ENCODE results near the gene PSMC3. TPM values are rescaled to one million over a fixed set of nuclear protein-coding genes. Genes with fewer than 3 reads are reported as not detected.

PSMC3 gene
- polyA plus RNA-seq, 3 donors, result 44.1 to 97.4 (median 89.5) TPM

DNA sequence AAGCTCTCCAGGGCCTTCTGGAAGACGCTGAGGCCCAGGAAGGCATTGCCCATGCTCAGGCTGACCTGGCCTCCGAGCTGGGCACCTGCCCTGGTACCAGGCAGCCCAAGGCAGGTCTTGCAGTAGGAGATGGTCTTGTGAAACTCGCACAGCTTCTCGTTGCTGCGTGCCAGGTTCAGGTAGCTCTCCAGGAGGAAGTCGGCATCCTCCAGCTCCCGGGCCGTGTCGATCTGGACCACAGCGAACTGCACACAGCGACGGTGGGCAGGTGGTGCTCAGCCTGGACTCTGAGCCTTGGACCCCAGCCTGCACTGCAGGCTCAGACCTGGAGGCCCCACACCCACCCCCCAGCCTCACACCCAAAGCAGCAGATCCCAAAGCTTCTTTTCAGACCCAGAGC lies 21.7 kb upstream of the PSMC3 start:
- Histone ChIP-seq H3K27me3 (ENCODE audit: control insufficient read depth in 2 of 2, insufficient read depth in 2 of 2, low read length in 2 of 2) (no peaks in the 10 kb centered on the region), H3K4me2 (replicated peaks; ENCODE audit: extremely low read depth, low read length, poor library complexity, severe bottlenecking) (no peak overlapping the region), H3K9me3 (replicated peaks in 1 of 2; ENCODE audit: control insufficient read depth in 1 of 2, insufficient read depth in 1 of 2, low read length in 2 of 2) (no peaks in the 10 kb centered on the region), H2AFZ (ENCODE audit: insufficient read depth, low read depth, low read length, poor library complexity, severe bottlenecking) (no peak overlapping the region), H3K79me2 (ENCODE audit: insufficient read depth, low read length) (no peaks in the 10 kb centered on the region), H3K4me1 (ENCODE audit: control insufficient read depth in 1 of 2, insufficient read depth in 2 of 2, low read length in 2 of 2) (no peaks in the 10 kb centered on the region), H3K4me3 (replicated peaks in 1 of 3; ENCODE audit: low read depth in 2 of 3, low read length in 3 of 3) (no peak overlapping the region), H3K27ac (ENCODE audit: low read depth in 1 of 2, low read length in 2 of 2) (no peak overlapping the region), H3K9ac (ENCODE audit: insufficient read depth, low read length, poor library complexity, severe bottlenecking) (no peak overlapping the region), H4K20me1 (ENCODE audit: insufficient read depth, low read length) (no peaks in the 10 kb centered on the region), H3K36me3 (replicated peaks in 1 of 2; ENCODE audit: control insufficient read depth in 1 of 2, insufficient read depth in 2 of 2, low read length in 2 of 2) (no peaks in the 10 kb centered on the region)
- H3K27me3 Mint-ChIP-seq (ENCODE audit: low read depth in 3 of 3), result peaks cover 0 to 2% (median 0%) of the 10 kb centered on the region in 3 donors
- no peaks in the 10 kb centered on the region for H3K36me3 Mint-ChIP-seq
- no peak for TF ChIP-seq CTCF (IDR thresholded peaks at IDR 0.05)
- peaks cover 0 to 1% (median 0%) of the 10 kb centered on the region in 7 donors for H3K9me3 Mint-ChIP-seq
- WGBS (ENCODE audit: insufficient coverage), result 92% methylated on average over 12 of the region's 12 CpGs
- no peak overlapping the region for H3K4me3 Mint-ChIP-seq
- intact Hi-C loops (cut with micrococcal nuclease), result no loop called here
- no peaks in the 10 kb centered on the region for H3K4me1 Mint-ChIP-seq
- DNase-seq, result no peak
- H3K27ac Mint-ChIP-seq, result no peak overlapping the region

GRCh38 chr11:47446833-47447232 lies 20.6 kb upstream of the PSMC3 start:
- Histone ChIP-seq H3K36me3 (replicated peaks in 1 of 2; ENCODE audit: control insufficient read depth in 1 of 2, insufficient read depth in 2 of 2, low read length in 2 of 2) (no peaks in the 10 kb centered on the region), H3K27ac (ENCODE audit: low read depth in 1 of 2, low read length in 2 of 2) (no peak overlapping the region), H3K9me3 (replicated peaks in 1 of 2; ENCODE audit: control insufficient read depth in 1 of 2, insufficient read depth in 1 of 2, low read length in 2 of 2) (no peaks in the 10 kb centered on the region), H3K4me3 (replicated peaks in 1 of 3; ENCODE audit: low read depth in 2 of 3, low read length in 3 of 3) (no peak overlapping the region), H3K4me2 (replicated peaks; ENCODE audit: extremely low read depth, low read length, poor library complexity, severe bottlenecking) (no peak overlapping the region), H3K4me1 (ENCODE audit: control insufficient read depth in 1 of 2, insufficient read depth in 2 of 2, low read length in 2 of 2) (no peaks in the 10 kb centered on the region), H3K9ac (ENCODE audit: insufficient read depth, low read length, poor library complexity, severe bottlenecking) (no peak overlapping the region), H3K27me3 (ENCODE audit: control insufficient read depth in 2 of 2, insufficient read depth in 2 of 2, low read length in 2 of 2) (no peaks in the 10 kb centered on the region), H4K20me1 (ENCODE audit: insufficient read depth, low read length) (no peaks in the 10 kb centered on the region), H2AFZ (ENCODE audit: insufficient read depth, low read depth, low read length, poor library complexity, severe bottlenecking) (no peak overlapping the region), H3K79me2 (ENCODE audit: insufficient read depth, low read length) (no peaks in the 10 kb centered on the region)
- TF ChIP-seq CTCF (IDR thresholded peaks at IDR 0.05), result no peak
- H3K36me3 Mint-ChIP-seq, result no peaks in the 10 kb centered on the region
- peaks cover 0 to 2% (median 0%) of the 10 kb centered on the region in 3 donors for H3K27me3 Mint-ChIP-seq (ENCODE audit: low read depth in 3 of 3)
- H3K4me3 Mint-ChIP-seq, result no peak overlapping the region
- intact Hi-C loops (cut with micrococcal nuclease), result no loop called here
- 97% methylated on average over 9 of the region's 9 CpGs for WGBS (ENCODE audit: insufficient coverage)
- no peak overlapping the region for H3K27ac Mint-ChIP-seq
- no peaks in the 10 kb centered on the region for H3K4me1 Mint-ChIP-seq
- H3K9me3 Mint-ChIP-seq, result peaks cover 0 to 1% (median 0%) of the 10 kb centered on the region in 7 donors
- DNase-seq, result no peak
